ENCODE data around the gene CABP1. TPM values are rescaled to one million over a fixed set of nuclear protein-coding genes. Genes with fewer than 3 reads are reported as not detected.

CABP1 gene
- total RNA-seq, 1 experiment from 2014 or later = 3.0 TPM

GRCh38 chr12:120590741-120591407, 49.6 kb upstream of the CABP1 start:
- no peaks in the 10 kb centered on the region for H4K20me1 ChIP-seq (ENCODE audit: control insufficient read depth, insufficient read depth, insufficient read length)
- H3K4me2 ChIP-seq (ENCODE audit: insufficient read depth, insufficient read length, low read length) = no peak overlapping the region
- no peaks in the 10 kb centered on the region for H3K36me3 Mint-ChIP-seq (ENCODE audit: insufficient read depth in 1 of 3, low read depth in 3 of 3)
- H3K14ac ChIP-seq (ENCODE audit: insufficient read depth, low read length) = no peak overlapping the region
- no peak overlapping the region for H4K91ac ChIP-seq (ENCODE audit: insufficient read length, low read depth, low read length)
- H3K4me1 ChIP-seq (ENCODE audit: insufficient read depth, low read length) = no peaks in the 10 kb centered on the region
- WGBS (ENCODE audit: extremely low coverage, insufficient read length, low lambda C conversion rate) = no CpG with 5 or more reads among the region's 6 CpGs
- H3K4ac ChIP-seq (ENCODE audit: low read depth, low read length) = no peak overlapping the region
- H3T11ph ChIP-seq (ENCODE audit: low read length) = no peak overlapping the region
- no peaks in the 10 kb centered on the region; a peak in 1 of 5 replicates for H3K9me3 Mint-ChIP-seq
- H3K27me3 ChIP-seq (ENCODE audit: insufficient read depth, low read length) = no peaks in the 10 kb centered on the region
- H3K79me2 ChIP-seq (ENCODE audit: insufficient read depth, low read length) = no peaks in the 10 kb centered on the region
- H2BK12ac ChIP-seq (ENCODE audit: insufficient read length, low read depth, low read length) = no peak overlapping the region
- H2BK120ac ChIP-seq (ENCODE audit: low read depth, low read length, poor library complexity, severe bottlenecking) = no peak overlapping the region
- H2BK15ac ChIP-seq (ENCODE audit: low read depth, low read length) = no peak overlapping the region
- no peaks in the 10 kb centered on the region for H3K23me2 ChIP-seq (ENCODE audit: insufficient read length, low read depth, low read length, poor library complexity, severe bottlenecking)
- H3K27ac Mint-ChIP-seq = peak overlapping the region in 1 of 3 experiments; percentile 83; a peak in 1 of 7 replicates
- no peak overlapping the region for H3K18ac ChIP-seq (ENCODE audit: insufficient read length, low read depth, low read length)
- no peak for TF ChIP-seq CTCF (conservative IDR thresholded peaks at IDR 0.05)
- H3K9ac ChIP-seq (ENCODE audit: extremely low read depth, insufficient read length, low read length) = no peak overlapping the region
- no peaks in the 10 kb centered on the region for H3K9me3 ChIP-seq (ENCODE audit: control insufficient read depth, low read depth, low read length)
- H3K56ac ChIP-seq (ENCODE audit: insufficient read length, low read depth, low read length) = no peak overlapping the region
- no peak overlapping the region for H2BK20ac ChIP-seq (ENCODE audit: low read depth, low read length, poor library complexity, severe bottlenecking)
- peaks cover 6% of the 10 kb centered on the region for H3K27me3 Mint-ChIP-seq (ENCODE audit: low read depth)
- no peak overlapping the region for H4K8ac ChIP-seq (replicated peaks; ENCODE audit: insufficient read length, low read depth, low read length)
- no peak overlapping the region for H2AK5ac ChIP-seq (ENCODE audit: insufficient read length, low read length)
- H3K4me1 Mint-ChIP-seq = peaks cover 7 to 8% of the 10 kb centered on the region in 2 experiments
- no peak overlapping the region for H2AFZ ChIP-seq (ENCODE audit: low read length)
- H4K5ac ChIP-seq (ENCODE audit: insufficient read length, low read depth, low read length) = no peak overlapping the region
- no peaks in the 10 kb centered on the region for H3K79me1 ChIP-seq (ENCODE audit: insufficient read depth, low read depth, low read length, poor library complexity, severe bottlenecking)
- no peak overlapping the region for H3K23ac ChIP-seq (ENCODE audit: insufficient read length, low read depth, low read length)
- H2BK5ac ChIP-seq (ENCODE audit: insufficient read length, low read length) = no peak overlapping the region
- no peak for DNase-seq
- H3K4me3 Mint-ChIP-seq = no peak overlapping the region
- H3K27ac ChIP-seq (ENCODE audit: insufficient read length, low read depth, low read length) = no peak overlapping the region
